ENCODE results near the gene CACNB2. TPM values are rescaled to one million over a fixed set of nuclear protein-coding genes. Genes with fewer than 3 reads are reported as not detected.

CACNB2 gene
- total RNA-seq, 1 experiment from 2014 or later = 3.2 TPM

DNA sequence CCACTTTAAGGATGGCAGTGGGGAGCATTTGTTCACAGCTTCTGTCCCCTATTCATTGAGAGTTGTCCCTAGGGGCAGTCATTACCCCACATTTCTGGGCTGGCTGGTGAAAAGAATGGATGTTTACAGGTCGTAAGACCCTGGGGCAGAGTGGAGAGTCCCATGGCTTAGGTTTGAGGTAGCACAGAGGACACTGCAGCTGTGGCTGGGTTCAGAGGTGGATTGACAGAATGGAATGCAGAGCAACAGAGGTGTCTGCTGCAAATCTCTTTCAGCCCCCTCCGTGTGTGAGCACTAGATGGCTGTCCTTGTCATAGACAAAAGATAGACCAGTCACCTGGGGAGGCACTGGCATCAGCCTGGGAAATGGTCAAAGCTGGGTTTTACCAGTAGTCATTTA is 141.9 kb downstream of the CACNB2 start (continued):
- TF ChIP-seq ZNF396 (CRISPR knock-in tag; IDR thresholded peaks at IDR 0.05; ENCODE audit: borderline replicate concordance) (no peak), TEAD1 (CRISPR knock-in tag; IDR thresholded peaks at IDR 0.05) (no peak)

- CTCF ChIA-PET = no interaction called here
- TF ChIP-seq JUN (CRISPR knock-in tag; IDR thresholded peaks at IDR 0.05) (no peak), SOX15 (CRISPR knock-in tag; IDR thresholded peaks at IDR 0.05) (no peak), SMAD4 (CRISPR knock-in tag; IDR thresholded peaks at IDR 0.05) (no peak), ZNF138 (CRISPR knock-in tag; conservative IDR thresholded peaks at IDR 0.05) (no peak)
- TF ChIP-seq, protein P1, sequence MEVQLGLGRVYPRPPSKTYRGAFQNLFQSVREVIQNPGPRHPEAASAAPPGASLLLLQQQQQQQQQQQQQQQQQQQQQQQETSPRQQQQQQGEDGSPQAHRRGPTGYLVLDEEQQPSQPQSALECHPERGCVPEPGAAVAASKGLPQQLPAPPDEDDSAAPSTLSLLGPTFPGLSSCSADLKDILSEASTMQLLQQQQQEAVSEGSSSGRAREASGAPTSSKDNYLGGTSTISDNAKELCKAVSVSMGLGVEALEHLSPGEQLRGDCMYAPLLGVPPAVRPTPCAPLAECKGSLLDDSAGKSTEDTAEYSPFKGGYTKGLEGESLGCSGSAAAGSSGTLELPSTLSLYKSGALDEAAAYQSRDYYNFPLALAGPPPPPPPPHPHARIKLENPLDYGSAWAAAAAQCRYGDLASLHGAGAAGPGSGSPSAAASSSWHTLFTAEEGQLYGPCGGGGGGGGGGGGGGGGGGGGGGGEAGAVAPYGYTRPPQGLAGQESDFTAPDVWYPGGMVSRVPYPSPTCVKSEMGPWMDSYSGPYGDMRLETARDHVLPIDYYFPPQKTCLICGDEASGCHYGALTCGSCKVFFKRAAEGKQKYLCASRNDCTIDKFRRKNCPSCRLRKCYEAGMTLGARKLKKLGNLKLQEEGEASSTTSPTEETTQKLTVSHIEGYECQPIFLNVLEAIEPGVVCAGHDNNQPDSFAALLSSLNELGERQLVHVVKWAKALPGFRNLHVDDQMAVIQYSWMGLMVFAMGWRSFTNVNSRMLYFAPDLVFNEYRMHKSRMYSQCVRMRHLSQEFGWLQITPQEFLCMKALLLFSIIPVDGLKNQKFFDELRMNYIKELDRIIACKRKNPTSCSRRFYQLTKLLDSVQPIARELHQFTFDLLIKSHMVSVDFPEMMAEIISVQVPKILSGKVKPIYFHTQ (CRISPR knock-in tag; IDR thresholded peaks at IDR 0.05) = no peak
- Mint-ChIP-seq H3K27ac (no peak overlapping the region), H3K9me3 (no peaks in the 10 kb centered on the region), H3K36me3 (no peaks in the 10 kb centered on the region), H3K4me3 (no peak overlapping the region), H3K4me1 (peaks cover 7% of the 10 kb centered on the region), H3K27me3 (ENCODE audit: low read depth) (no peaks in the 10 kb centered on the region)
- POLR2A ChIA-PET = no interaction called here
- DNase-seq (ENCODE audit: low spot score) = no peak
- ATAC-seq = no peak
These were observed 150.6 kb downstream of the CACNB2 start for GRCh38 chr10:18290651-18291313.

GRCh38 chr10:18293536-18294510 is 153.6 kb downstream of the CACNB2 start:
- Mint-ChIP-seq H3K36me3 (no peaks in the 10 kb centered on the region), H3K27ac (no peak overlapping the region; the same call in 1 of the 2 replicates), H3K27me3 (ENCODE audit: low read depth) (no peaks in the 10 kb centered on the region), H3K9me3 (no peaks in the 10 kb centered on the region), H3K4me3 (no peak overlapping the region), H3K4me1 (peaks cover 7% of the 10 kb centered on the region)
- ChIA-PET CTCF (no interaction called here), POLR2A (no interaction called here)
- TF ChIP-seq JAZF1 (CRISPR knock-in tag; IDR thresholded peaks at IDR 0.05) (no peak), ATF1 (CRISPR knock-in tag; IDR thresholded peaks at IDR 0.05) (no peak), NR2C2 (CRISPR knock-in tag; IDR thresholded peaks at IDR 0.05) (no peak), JUN (CRISPR knock-in tag; IDR thresholded peaks at IDR 0.05) (no peak), SMAD3 (CRISPR knock-in tag; IDR thresholded peaks at IDR 0.05; ENCODE audit: borderline replicate concordance) (no peak), TEAD1 (CRISPR knock-in tag; IDR thresholded peaks at IDR 0.05) (no peak), ZNF396 (CRISPR knock-in tag; IDR thresholded peaks at IDR 0.05; ENCODE audit: borderline replicate concordance) (no peak), ELF4 (CRISPR knock-in tag; IDR thresholded peaks at IDR 0.05; ENCODE audit: low read depth) (no peak), ZNF532 (CRISPR knock-in tag; IDR thresholded peaks at IDR 0.05; ENCODE audit: borderline replicate concordance) (no peak), ZNF263 (CRISPR knock-in tag; IDR thresholded peaks at IDR 0.05; ENCODE audit: low read depth) (no peak), RORB (CRISPR knock-in tag; IDR thresholded peaks at IDR 0.05) (no peak), SMAD4 (CRISPR knock-in tag; IDR thresholded peaks at IDR 0.05) (no peak), HMGA2 (CRISPR knock-in tag; IDR thresholded peaks at IDR 0.05) (no peak), IRF1 (CRISPR knock-in tag; IDR thresholded peaks at IDR 0.05) (no peak), ZBTB43 (CRISPR knock-in tag; IDR thresholded peaks at IDR 0.05) (no peak), SOX15 (CRISPR knock-in tag; IDR thresholded peaks at IDR 0.05) (no peak), CBFB (CRISPR knock-in tag; IDR thresholded peaks at IDR 0.05; ENCODE audit: low read depth) (no peak)
- DNase-seq (ENCODE audit: low spot score) (no peak), ATAC-seq (no peak)
